ENCODE data around the gene MTPN.
A peak's percentile ranks its signal among the peaks of the same experiment; 100 is the strongest.

The MTPN gene

GRCh38 chr7:135977007-135977741 is at the start of gene MTPN:
Gene MTPN, minus strand, starts transcription at chr7:135977359. Its CDS starts 259 bp downstream, at chr7:135977100.
- DNase-seq: peak; percentile 97

- no peak for DNase-seq
These were observed 49.0 kb upstream of the MTPN start for GRCh38 chr7:136026209-136026608.

- DNase-seq: no peak
These were observed 46.1 kb upstream of the MTPN start for GRCh38 chr7:136023134-136023869.

GRCh38 chr7:136020556-136020955 is 43.4 kb upstream of the MTPN start:
- DNase-seq: no peak

GRCh38 chr7:136018104-136018503 is 40.9 kb upstream of the MTPN start:
- no peak for DNase-seq

GRCh38 chr7:136016649-136017395 is 39.7 kb upstream of the MTPN start:
- DNase-seq: no peak

GRCh38 chr7:136015638-136016037 is 38.5 kb upstream of the MTPN start:
- DNase-seq: no peak

- DNase-seq: no peak
These were observed 37.5 kb upstream of the MTPN start for GRCh38 chr7:136014659-136015058.

- DNase-seq: no peak
These were observed 35.1 kb upstream of the MTPN start for GRCh38 chr7:136012238-136012637.

GRCh38 chr7:136009488-136010079 is 32.4 kb upstream of the MTPN start:
- DNase-seq: peak; percentile 69

GRCh38 chr7:136006208-136006607 is 29.0 kb upstream of the MTPN start:
- DNase-seq: no peak

- DNase-seq: no peak
These were observed 26.9 kb upstream of the MTPN start for GRCh38 chr7:136004083-136004482.

- DNase-seq: no peak
These were observed 25.6 kb upstream of the MTPN start for GRCh38 chr7:136002802-136003201.

GRCh38 chr7:136000288-136000913 is 23.2 kb upstream of the MTPN start:
- DNase-seq: no peak

- DNase-seq: no peak
These were observed 20.9 kb upstream of the MTPN start for GRCh38 chr7:135998081-135998480.

GRCh38 chr7:135995748-135996147 is 18.6 kb upstream of the MTPN start:
- no peak for DNase-seq

- DNase-seq: no peak
These were observed 17.5 kb upstream of the MTPN start for GRCh38 chr7:135994466-135995205.

- peak; percentile 2 for DNase-seq
These were observed 16.8 kb upstream of the MTPN start for GRCh38 chr7:135993950-135994349.

GRCh38 chr7:135991906-135992305 is 14.7 kb upstream of the MTPN start:
- no peak for DNase-seq

- no peak for DNase-seq
These were observed 14.2 kb upstream of the MTPN start for GRCh38 chr7:135991322-135991721.

- DNase-seq: peak; percentile 58
These were observed 13.1 kb upstream of the MTPN start for GRCh38 chr7:135990258-135990657.

Measured in OCI-M1 (cell line).